ENCODE measurements around the gene TUT7. TPM values are rescaled to one million over a fixed set of nuclear protein-coding genes. Genes with fewer than 3 reads are reported as not detected.
"Not testable (repeated sequence)": the region's sequence is repeated elsewhere in the genome, so short reads cannot be mapped to it uniquely, and the experiment has no call there.

TUT7 gene, protein sequence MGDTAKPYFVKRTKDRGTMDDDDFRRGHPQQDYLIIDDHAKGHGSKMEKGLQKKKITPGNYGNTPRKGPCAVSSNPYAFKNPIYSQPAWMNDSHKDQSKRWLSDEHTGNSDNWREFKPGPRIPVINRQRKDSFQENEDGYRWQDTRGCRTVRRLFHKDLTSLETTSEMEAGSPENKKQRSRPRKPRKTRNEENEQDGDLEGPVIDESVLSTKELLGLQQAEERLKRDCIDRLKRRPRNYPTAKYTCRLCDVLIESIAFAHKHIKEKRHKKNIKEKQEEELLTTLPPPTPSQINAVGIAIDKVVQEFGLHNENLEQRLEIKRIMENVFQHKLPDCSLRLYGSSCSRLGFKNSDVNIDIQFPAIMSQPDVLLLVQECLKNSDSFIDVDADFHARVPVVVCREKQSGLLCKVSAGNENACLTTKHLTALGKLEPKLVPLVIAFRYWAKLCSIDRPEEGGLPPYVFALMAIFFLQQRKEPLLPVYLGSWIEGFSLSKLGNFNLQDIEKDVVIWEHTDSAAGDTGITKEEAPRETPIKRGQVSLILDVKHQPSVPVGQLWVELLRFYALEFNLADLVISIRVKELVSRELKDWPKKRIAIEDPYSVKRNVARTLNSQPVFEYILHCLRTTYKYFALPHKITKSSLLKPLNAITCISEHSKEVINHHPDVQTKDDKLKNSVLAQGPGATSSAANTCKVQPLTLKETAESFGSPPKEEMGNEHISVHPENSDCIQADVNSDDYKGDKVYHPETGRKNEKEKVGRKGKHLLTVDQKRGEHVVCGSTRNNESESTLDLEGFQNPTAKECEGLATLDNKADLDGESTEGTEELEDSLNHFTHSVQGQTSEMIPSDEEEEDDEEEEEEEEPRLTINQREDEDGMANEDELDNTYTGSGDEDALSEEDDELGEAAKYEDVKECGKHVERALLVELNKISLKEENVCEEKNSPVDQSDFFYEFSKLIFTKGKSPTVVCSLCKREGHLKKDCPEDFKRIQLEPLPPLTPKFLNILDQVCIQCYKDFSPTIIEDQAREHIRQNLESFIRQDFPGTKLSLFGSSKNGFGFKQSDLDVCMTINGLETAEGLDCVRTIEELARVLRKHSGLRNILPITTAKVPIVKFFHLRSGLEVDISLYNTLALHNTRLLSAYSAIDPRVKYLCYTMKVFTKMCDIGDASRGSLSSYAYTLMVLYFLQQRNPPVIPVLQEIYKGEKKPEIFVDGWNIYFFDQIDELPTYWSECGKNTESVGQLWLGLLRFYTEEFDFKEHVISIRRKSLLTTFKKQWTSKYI (N-terminal part only)
- total RNA-seq: 100 to 1,000 TPM in 1 of 4 donors, 10 to 100 TPM in 3; 64.4 to 147 (median 82.1) TPM

DNA sequence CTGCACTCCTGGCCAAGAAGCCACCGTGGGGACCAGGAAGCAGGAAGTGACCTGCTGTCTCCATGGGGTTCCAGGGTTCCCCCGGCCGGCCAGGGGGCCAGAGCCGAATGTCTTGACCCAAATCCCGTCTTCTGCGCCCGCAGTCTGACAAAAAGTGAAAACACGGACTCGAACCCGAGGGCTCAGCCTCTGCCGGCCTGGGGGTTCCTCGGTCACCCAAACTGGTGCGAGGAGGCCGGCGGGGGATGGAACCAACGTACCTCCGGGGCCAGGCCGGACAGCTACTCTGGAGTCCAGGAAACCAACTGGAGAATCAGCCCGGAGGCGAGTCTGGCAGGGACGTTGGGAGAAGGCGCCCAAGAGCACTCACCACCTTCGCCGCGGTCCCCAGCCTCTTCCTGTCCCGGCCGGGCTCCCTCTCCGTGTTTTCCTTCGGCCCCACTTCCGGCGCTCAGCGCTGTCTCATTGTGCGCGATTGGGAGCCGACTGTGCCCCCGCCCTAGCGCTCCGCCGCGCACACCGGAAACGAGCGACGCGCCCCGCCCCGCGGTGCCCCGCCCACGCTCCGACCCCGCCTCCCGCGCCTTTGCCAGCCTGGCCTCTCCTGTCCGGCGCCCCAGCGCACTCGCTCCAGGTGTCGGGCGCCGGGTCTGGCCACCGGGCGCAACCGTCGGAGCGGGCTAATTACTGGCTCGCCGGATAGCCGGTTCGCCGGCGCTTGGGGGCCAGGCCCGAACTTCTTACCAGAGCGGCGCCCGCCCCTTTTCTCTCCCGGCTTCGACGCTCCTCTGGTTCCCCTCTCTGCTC is at the start of gene TUT7:
Gene TUT7 (minus strand): TSS at position 400 of the 807 bp plus-strand sequence. CDS start 1,211 bp downstream, outside the sequence.
- 1% methylated on average over 14 of the region's 79 CpGs for WGBS
- H3K36me3 ChIP-seq: no peaks in the 10 kb centered on the region
- H3K4me3 ChIP-seq: peak within 1 kb of the TSS; percentile 86
- no peaks in the 10 kb centered on the region for H3K27me3 ChIP-seq
- TF ChIP-seq POLR2AphosphoS5 (IDR thresholded peaks at IDR 0.05) (no peak), POLR2A (IDR thresholded peaks at IDR 0.05) (peak; percentile 12 to 65)
- H3K27ac ChIP-seq: peak within 1 kb of the TSS; percentile 98
- peaks cover 61% of the 10 kb centered on the region for H3K4me1 ChIP-seq
- peak; percentile 96 to 97 for DNase-seq (ENCODE audit: low spot score in 2 of 2)
- H3K9me3 ChIP-seq: no peaks in the 10 kb centered on the region

DNA sequence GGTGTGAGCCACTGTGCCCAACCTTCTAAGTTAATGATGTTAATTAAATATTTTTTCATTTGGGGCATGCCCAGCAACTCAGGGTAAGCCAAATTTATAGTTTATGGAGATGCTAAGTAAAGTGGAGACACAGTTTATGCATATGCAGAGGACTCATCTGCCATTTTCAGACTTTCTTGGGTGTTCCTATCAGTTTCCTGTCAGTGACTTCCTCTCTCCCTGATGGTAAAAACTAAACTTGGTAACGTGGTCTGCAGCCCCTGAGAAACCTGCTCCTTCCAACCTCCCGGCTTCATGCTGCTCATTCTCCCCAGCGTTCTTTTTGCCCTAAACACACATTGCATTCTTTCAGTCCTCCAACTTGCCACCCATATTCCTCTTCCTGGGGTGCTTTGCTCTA is 48.4 kb upstream of the TUT7 start:
- H3K27me3 ChIP-seq: no peaks in the 10 kb centered on the region
- peaks cover 31% of the 10 kb centered on the region for H3K4me1 ChIP-seq
- no peaks in the 10 kb centered on the region for H3K36me3 ChIP-seq
- TF ChIP-seq EP300 (IDR thresholded peaks at IDR 0.05) (no peak), POLR2AphosphoS5 (IDR thresholded peaks at IDR 0.05) (no peak), POLR2A (IDR thresholded peaks at IDR 0.05) (no peak)
- TF ChIP-seq, protein P1, sequence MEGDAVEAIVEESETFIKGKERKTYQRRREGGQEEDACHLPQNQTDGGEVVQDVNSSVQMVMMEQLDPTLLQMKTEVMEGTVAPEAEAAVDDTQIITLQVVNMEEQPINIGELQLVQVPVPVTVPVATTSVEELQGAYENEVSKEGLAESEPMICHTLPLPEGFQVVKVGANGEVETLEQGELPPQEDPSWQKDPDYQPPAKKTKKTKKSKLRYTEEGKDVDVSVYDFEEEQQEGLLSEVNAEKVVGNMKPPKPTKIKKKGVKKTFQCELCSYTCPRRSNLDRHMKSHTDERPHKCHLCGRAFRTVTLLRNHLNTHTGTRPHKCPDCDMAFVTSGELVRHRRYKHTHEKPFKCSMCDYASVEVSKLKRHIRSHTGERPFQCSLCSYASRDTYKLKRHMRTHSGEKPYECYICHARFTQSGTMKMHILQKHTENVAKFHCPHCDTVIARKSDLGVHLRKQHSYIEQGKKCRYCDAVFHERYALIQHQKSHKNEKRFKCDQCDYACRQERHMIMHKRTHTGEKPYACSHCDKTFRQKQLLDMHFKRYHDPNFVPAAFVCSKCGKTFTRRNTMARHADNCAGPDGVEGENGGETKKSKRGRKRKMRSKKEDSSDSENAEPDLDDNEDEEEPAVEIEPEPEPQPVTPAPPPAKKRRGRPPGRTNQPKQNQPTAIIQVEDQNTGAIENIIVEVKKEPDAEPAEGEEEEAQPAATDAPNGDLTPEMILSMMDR (IDR thresholded peaks at IDR 0.05): no peak
- no peak overlapping the region for H3K4me3 ChIP-seq
- WGBS: 69% methylated on average over 3 of the region's 3 CpGs
- no peak overlapping the region for H3K27ac ChIP-seq
- H3K9me3 ChIP-seq: no peaks in the 10 kb centered on the region
- DNase-seq (ENCODE audit: low spot score in 2 of 2): no peak

DNA sequence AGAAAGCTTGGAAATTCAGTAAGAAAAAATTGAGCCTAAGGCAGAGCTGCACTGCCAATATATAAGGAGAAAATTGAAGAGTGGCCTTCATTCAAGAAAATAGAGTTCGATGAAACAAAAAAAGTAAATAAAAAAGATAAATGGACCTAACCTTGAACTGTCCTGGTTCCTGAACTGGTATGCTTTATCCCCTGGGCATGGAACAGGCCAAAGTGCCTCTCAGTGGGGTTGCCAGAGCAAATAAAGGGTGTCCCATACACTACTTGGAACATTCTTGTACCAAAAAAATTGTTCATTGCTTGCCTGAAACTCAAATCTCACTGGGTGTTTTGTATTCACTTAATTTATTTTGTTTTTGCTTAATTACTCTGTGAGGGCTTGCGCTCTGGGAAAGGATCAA is 42.2 kb upstream of the TUT7 start:
- Histone ChIP-seq H3K36me3 (no peaks in the 10 kb centered on the region), H3K4me1 (no peaks in the 10 kb centered on the region), H3K9me3 (no peaks in the 10 kb centered on the region), H3K27ac (no peak overlapping the region), H3K27me3 (no peaks in the 10 kb centered on the region), H3K4me3 (no peak overlapping the region)
- whole genome bisulfite sequencing: 85% methylated on average over 2 of the region's 2 CpGs
- TF ChIP-seq, protein P1 (IDR thresholded peaks at IDR 0.05): no peak
- no peak for TF ChIP-seq EP300 (IDR thresholded peaks at IDR 0.05)
- TF ChIP-seq POLR2A (IDR thresholded peaks at IDR 0.05): no peak
- no peak for TF ChIP-seq POLR2AphosphoS5 (IDR thresholded peaks at IDR 0.05)
- no peak for DNase-seq (ENCODE audit: low spot score in 2 of 2)

DNA sequence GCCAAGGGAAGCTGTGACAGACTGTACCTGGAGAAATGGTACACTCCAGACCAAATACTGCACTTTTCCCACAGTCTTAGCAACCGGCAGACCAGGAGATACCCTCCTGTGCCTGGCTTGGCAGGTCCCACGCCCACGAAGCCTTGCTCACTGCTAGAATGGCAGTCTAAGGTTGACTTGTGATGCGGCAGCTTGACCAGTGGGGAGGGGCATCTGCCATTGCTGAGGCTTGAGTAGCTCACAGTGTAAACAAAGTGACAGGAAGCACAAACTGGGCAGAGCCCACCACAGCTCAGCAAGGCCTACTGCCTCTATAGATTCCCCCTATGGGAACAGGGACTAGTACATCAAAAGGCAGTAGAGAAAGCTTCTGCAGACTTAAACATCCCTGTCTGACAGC is 36.0 kb upstream of the TUT7 start:
- H3K36me3 ChIP-seq; DNase-seq (ENCODE audit: low spot score in 2 of 2); H3K4me1 ChIP-seq; H3K27ac ChIP-seq; H3K9me3 ChIP-seq; H3K4me3 ChIP-seq; H3K27me3 ChIP-seq: not testable (repeated sequence)
- 90% methylated on average over 4 of the region's 4 CpGs for WGBS

DNA sequence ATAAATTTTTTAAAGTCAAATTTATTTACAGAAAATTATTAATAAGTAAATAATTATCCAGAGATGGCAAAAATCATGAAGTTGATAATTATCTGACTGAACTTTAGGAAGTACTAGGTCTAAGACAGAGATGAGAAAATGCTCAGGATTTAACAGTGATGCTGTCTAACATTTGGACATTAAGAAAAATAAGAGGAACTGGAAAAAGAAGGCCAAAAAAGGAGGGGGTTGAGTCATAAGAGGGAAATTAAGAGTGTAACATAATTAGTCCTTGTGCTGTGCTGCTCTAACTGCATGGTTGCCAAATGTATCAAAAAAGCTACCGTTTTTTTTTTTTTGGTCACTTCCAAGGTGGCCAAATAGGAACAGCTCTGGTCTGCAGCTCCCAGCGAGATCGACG is 35.4 kb upstream of the TUT7 start:
- H3K4me3 ChIP-seq: no peak overlapping the region
- 87% methylated on average over 4 of the region's 4 CpGs for WGBS
- no peak for DNase-seq (ENCODE audit: low spot score in 2 of 2)

More for the DNA sequence above, 35.4 kb upstream of the TUT7 start:
- no peaks in the 10 kb centered on the region for H3K27me3 ChIP-seq
- no peaks in the 10 kb centered on the region for H3K9me3 ChIP-seq
- no peaks in the 10 kb centered on the region for H3K36me3 ChIP-seq
- TF ChIP-seq POLR2A (IDR thresholded peaks at IDR 0.05) (no peak), EP300 (IDR thresholded peaks at IDR 0.05) (no peak), POLR2AphosphoS5 (IDR thresholded peaks at IDR 0.05) (no peak)
- TF ChIP-seq, protein P1 (IDR thresholded peaks at IDR 0.05): no peak
- no peak overlapping the region for H3K27ac ChIP-seq
- H3K4me1 ChIP-seq: no peaks in the 10 kb centered on the region
